B cell (primary cell): ENCODE data around the gene PCSK7.

Source experiments
- EZH2 ChIP-seq: IDR thresholded peaks from 2 replicates; pipeline ENCODE4 v1.6.1; 2012; ENCODE audit warnings: borderline replicate concordance, low read depth, mild to moderate bottlenecking, moderate library complexity, low read length; ENCODE audit not compliant: insufficient read depth, poor library complexity, severe bottlenecking
- TF ChIP-seq, protein P1 (sequence below): fragments of 200-600 bp; IDR thresholded peaks from one replicate; pipeline ENCODE4 v1.8.0; 2022; ENCODE audit warnings: antibody characterized with exemption, mild to moderate bottlenecking

DNA sequence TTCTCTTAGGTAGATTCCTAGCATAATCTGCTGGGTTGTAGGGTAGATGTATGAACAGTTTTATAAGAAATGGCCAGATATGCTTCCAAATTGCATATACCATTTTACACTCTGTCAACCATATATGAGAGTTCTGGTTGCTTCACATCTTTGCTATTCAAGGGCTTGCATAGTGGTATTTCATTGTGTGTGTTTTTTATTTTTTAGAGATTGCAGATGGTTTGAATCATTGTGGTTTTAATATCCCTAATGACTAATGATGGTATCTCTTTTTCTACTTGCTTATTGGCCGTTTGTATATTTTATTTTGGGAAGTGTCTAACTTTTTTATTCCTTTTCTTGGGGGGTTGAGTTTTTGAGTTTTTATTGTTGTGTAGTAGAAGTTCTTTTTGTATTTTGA lies 27.5 kb upstream of the PCSK7 start:
- TF ChIP-seq, protein P1, sequence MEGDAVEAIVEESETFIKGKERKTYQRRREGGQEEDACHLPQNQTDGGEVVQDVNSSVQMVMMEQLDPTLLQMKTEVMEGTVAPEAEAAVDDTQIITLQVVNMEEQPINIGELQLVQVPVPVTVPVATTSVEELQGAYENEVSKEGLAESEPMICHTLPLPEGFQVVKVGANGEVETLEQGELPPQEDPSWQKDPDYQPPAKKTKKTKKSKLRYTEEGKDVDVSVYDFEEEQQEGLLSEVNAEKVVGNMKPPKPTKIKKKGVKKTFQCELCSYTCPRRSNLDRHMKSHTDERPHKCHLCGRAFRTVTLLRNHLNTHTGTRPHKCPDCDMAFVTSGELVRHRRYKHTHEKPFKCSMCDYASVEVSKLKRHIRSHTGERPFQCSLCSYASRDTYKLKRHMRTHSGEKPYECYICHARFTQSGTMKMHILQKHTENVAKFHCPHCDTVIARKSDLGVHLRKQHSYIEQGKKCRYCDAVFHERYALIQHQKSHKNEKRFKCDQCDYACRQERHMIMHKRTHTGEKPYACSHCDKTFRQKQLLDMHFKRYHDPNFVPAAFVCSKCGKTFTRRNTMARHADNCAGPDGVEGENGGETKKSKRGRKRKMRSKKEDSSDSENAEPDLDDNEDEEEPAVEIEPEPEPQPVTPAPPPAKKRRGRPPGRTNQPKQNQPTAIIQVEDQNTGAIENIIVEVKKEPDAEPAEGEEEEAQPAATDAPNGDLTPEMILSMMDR, result no peak
- no peak for TF ChIP-seq EZH2
